GM12892 (cell line): Measurements from ENCODE around the gene FHIP2A.
"Not testable (repeated sequence)": the region's sequence is repeated elsewhere in the genome, so short reads cannot be mapped to it uniquely, and the experiment has no call there.

Experiments
- POLR2A ChIP-seq: IDR thresholded peaks from 2 replicates; pipeline ENCODE4 v1.6.1; 2011; ENCODE audit warnings: low read depth, low read length, control low read depth
- POLR2AphosphoS5 ChIP-seq: IDR thresholded peaks from 2 replicates; pipeline ENCODE4 v1.6.1; 2011; ENCODE audit warnings: low read depth, low read length, control low read depth
- TAF1 ChIP-seq: IDR thresholded peaks from 2 replicates; pipeline ENCODE4 v1.6.1; 2011; ENCODE audit warnings: low read depth, mild to moderate bottlenecking, control low read depth, low read length, borderline replicate concordance

DNA sequence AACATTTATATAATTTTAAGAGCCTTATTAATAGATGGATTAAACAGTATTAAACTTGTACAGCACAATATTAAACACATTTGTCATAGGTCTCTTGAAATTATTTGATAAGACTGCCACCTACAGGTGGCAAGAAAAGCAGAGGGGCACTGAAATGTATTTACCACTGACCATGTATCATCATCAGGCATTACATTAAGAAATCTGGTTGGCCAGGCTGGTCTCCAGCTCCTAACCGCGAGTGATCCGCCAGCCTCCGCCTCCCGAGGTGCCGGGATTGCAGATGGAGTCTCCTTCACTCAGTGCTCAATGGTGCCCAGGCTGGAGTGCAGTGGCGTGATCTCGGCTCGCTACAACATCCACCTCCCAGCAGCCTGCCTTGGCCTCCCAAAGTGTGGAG lies 35.1 kb upstream of the FHIP2A start:
- not testable (repeated sequence) for TF ChIP-seq TAF1, POLR2A, POLR2AphosphoS5
